Keratinocyte (primary cell): ENCODE measurements around the gene ATRNL1. TPM values are rescaled to one million over a fixed set of nuclear protein-coding genes. Genes with fewer than 3 reads are reported as not detected.

Experiments
- DNase-seq: peaks from one replicate; pipeline ENCODE4 v3.0.0-alpha.2; 2011; ENCODE audit warnings: low read depth, missing footprints, low spot score
- FAIRE-seq: peaks from 2 replicates; lab custom pipeline; 2011; peaks lifted over from hg19 to GRCh38; lab: Jason Lieb, UNC
- H2AFZ ChIP-seq: 2 replicates; pipeline ENCODE4 v1.6.0; 2012; ENCODE audit warnings: low read length, control low read depth, inconsistent platforms; ENCODE audit not compliant: control insufficient read depth
- H3K27ac ChIP-seq: 2 replicates; pipeline ENCODE4 v1.5.1; 2011; ENCODE audit warnings: low read length; ENCODE audit not compliant: control insufficient read depth, insufficient read depth
- H3K27me3 ChIP-seq: 3 replicates; pipeline ENCODE4 v1.6.0; 2011; ENCODE audit warnings: low read length; ENCODE audit not compliant: control insufficient read depth, insufficient read depth; ENCODE audit errors: extremely low read depth
- H3K36me3 ChIP-seq, 2 experiments: 2 replicates in 1 of 2; 3 replicates in 1 of 2; pipeline ENCODE4 v1.5.1; 2011; ENCODE audit warnings: low read length in 2 of 2, mild to moderate bottlenecking in 1 of 2; ENCODE audit not compliant: control insufficient read depth in 2 of 2, insufficient read depth in 2 of 2; ENCODE audit errors: extremely low read depth in 1 of 2
- H3K4me1 ChIP-seq: 3 replicates; pipeline ENCODE4 v1.5.1; 2011; ENCODE audit warnings: low read length; ENCODE audit not compliant: control insufficient read depth, insufficient read depth; ENCODE audit errors: extremely low read depth
- H3K4me2 ChIP-seq: 3 replicates; pipeline ENCODE4 v1.6.0; 2011; ENCODE audit warnings: low read depth, low read length; ENCODE audit not compliant: control insufficient read depth, insufficient read depth; ENCODE audit errors: extremely low read depth
- H3K4me3 ChIP-seq, 3 experiments: fragments of 200-600 bp in 1 of 3; sonication (generic) in 1 of 3; 2 replicates in 2 of 3; 3 replicates in 1 of 3; pipeline ENCODE4 v1.5.1; 2011 to 2016; ENCODE audit warnings: low read length in 3 of 3, mild to moderate bottlenecking in 3 of 3, control low read depth in 2 of 3, inconsistent platforms in 1 of 3, low read depth in 1 of 3, mixed read lengths in 1 of 3, mixed run types in 1 of 3, moderate library complexity in 1 of 3; ENCODE audit not compliant: control insufficient read depth in 2 of 3, insufficient read depth in 2 of 3; ENCODE audit errors: extremely low read depth in 1 of 3
- H3K79me2 ChIP-seq: 2 replicates; pipeline ENCODE4 v1.6.0; 2012; ENCODE audit warnings: low read length; ENCODE audit not compliant: control insufficient read depth, insufficient read depth
- H3K9ac ChIP-seq: 3 replicates; pipeline ENCODE4 v1.6.0; 2011; ENCODE audit warnings: low read length; ENCODE audit not compliant: control insufficient read depth, insufficient read depth; ENCODE audit errors: extremely low read depth
- H3K9me1 ChIP-seq: 3 replicates; pipeline ENCODE4 v1.6.0; 2011; ENCODE audit warnings: low read length; ENCODE audit not compliant: control insufficient read depth, insufficient read depth; ENCODE audit errors: extremely low read depth
- H3K9me3 ChIP-seq: 2 replicates; pipeline ENCODE4 v1.5.1; 2012; ENCODE audit warnings: low read depth, low read length; ENCODE audit not compliant: control insufficient read depth
- H4K20me1 ChIP-seq: 3 replicates; pipeline ENCODE4 v1.6.0; 2011; ENCODE audit warnings: low read length; ENCODE audit not compliant: control insufficient read depth, insufficient read depth; ENCODE audit errors: extremely low read depth
- EZH2 ChIP-seq: IDR thresholded peaks from one replicate; pipeline ENCODE4 v1.6.1; 2012; ENCODE audit warnings: inconsistent platforms, mild to moderate bottlenecking, low read length, moderate library complexity
- dilution Hi-C: fragments of 300-500 bp; cut with MboI; formaldehyde crosslinking; loops from one replicate; pipeline ENCODE4 v1.7.0; 2020; ENCODE audit warnings: low sequenced_read_pairs; ENCODE audit not compliant: extremely low pct_ligation_motif_present
- polyA plus RNA-seq, 5 experiments: library from polyadenylated mRNA; depleted of rRNA in 3 of 5; stranded (reverse) in 3 of 5; stranded (forward) in 1 of 5; unstranded in 1 of 5; fragments of >200 nt; gene quantifications; 1 replicate in 1 of 5; 2 replicates in 3 of 5; 3 replicates in 1 of 5; pipeline versions ENCODE4 v1.2.1 to v1.2.3, GENCODE V29; 2011 to 2012; ENCODE audit warnings: missing spikeins in 2 of 5, low read depth in 1 of 5, low replicate concordance in 1 of 5
- TF ChIP-seq, protein P1 (sequence below), 3 experiments: IDR thresholded peaks in 1 of 3; conservative IDR thresholded peaks in 1 of 3; optimal IDR thresholded peaks in 1 of 3; 2 replicates in 2 of 3; 3 replicates in 1 of 3; pipeline versions ENCODE3 to v1.5.1; 2011; ENCODE audit warnings: low read length in 3 of 3, mild to moderate bottlenecking in 3 of 3, moderate library complexity in 2 of 3, control low read depth in 1 of 3, inconsistent platforms in 1 of 3; ENCODE audit not compliant: insufficient read depth in 2 of 3; ENCODE audit errors: extremely low read depth in 1 of 3

ATRNL1 gene
- polyA plus RNA-seq, 1 donor (not counting 4 experiments of a cell fraction or from before 2014, with no cell fraction given): 0.07 TPM

DNA sequence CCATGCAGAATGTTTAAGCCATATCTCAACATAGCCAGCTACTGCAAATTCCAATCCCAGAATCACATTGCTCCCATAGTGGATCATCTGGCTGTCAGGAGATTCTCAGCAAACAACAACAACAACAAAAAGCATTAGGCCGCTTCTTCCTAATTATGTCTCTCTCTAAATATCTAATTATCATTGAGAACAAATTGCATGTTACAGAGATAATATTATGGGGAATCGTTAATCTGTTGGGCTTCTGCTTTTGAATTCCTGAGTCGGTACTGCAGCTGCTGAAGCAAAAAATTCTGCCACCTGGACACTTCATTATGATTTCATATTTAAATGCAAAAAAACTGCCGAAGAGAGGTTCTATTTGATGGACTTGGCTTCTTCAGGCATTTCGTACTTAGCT lies 791.2 kb downstream of the ATRNL1 start:
- dilution Hi-C loops: no loop called here
- H3K27ac ChIP-seq: no peak overlapping the region
- no peaks in the 10 kb centered on the region for H4K20me1 ChIP-seq
- H3K4me1 ChIP-seq: peaks cover 5% of the 10 kb centered on the region
- no peak overlapping the region for H3K4me3 ChIP-seq
- H3K9me1 ChIP-seq: no peaks in the 10 kb centered on the region
- no peaks in the 10 kb centered on the region for H3K36me3 ChIP-seq
- no peaks in the 10 kb centered on the region for H3K79me2 ChIP-seq
- no peak overlapping the region for H3K4me2 ChIP-seq
- H3K9ac ChIP-seq: no peak overlapping the region
- no peak for DNase-seq
- no peaks in the 10 kb centered on the region for H3K27me3 ChIP-seq
- no peak for TF ChIP-seq EZH2
- FAIRE-seq: no peak
- H3K9me3 ChIP-seq: no peaks in the 10 kb centered on the region
- H2AFZ ChIP-seq: no peak overlapping the region

DNA sequence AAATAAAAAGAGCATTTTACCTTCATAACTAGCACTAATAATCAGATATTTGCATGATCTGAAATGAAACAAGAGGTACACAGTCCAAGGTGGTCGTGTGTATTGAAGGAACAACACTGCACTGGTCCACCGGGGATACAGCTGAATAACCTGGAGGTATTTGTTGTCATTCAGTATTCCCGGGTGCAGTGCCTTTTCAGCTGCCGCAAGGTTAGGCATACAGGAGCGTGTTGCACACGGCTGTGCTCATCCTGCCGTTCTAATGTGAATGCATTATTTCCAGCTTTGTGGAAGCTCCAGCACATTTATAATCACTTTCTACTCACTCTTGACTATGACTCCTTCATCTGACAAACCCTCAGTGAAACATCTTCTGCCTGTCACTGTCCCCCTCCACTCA lies 802.0 kb downstream of the ATRNL1 start:
- Histone ChIP-seq H3K27ac (no peak overlapping the region), H3K4me1 (no peaks in the 10 kb centered on the region), H3K9me3 (no peaks in the 10 kb centered on the region), H3K9me1 (no peaks in the 10 kb centered on the region), H3K36me3 (no peaks in the 10 kb centered on the region), H3K9ac (no peak overlapping the region), H3K27me3 (no peaks in the 10 kb centered on the region), H4K20me1 (no peaks in the 10 kb centered on the region), H2AFZ (no peak overlapping the region), H3K4me2 (no peak overlapping the region), H3K4me3 (no peak overlapping the region), H3K79me2 (no peaks in the 10 kb centered on the region)
- dilution Hi-C loops: no loop called here
- DNase-seq: no peak
- no peak for FAIRE-seq
- TF ChIP-seq, protein P1, sequence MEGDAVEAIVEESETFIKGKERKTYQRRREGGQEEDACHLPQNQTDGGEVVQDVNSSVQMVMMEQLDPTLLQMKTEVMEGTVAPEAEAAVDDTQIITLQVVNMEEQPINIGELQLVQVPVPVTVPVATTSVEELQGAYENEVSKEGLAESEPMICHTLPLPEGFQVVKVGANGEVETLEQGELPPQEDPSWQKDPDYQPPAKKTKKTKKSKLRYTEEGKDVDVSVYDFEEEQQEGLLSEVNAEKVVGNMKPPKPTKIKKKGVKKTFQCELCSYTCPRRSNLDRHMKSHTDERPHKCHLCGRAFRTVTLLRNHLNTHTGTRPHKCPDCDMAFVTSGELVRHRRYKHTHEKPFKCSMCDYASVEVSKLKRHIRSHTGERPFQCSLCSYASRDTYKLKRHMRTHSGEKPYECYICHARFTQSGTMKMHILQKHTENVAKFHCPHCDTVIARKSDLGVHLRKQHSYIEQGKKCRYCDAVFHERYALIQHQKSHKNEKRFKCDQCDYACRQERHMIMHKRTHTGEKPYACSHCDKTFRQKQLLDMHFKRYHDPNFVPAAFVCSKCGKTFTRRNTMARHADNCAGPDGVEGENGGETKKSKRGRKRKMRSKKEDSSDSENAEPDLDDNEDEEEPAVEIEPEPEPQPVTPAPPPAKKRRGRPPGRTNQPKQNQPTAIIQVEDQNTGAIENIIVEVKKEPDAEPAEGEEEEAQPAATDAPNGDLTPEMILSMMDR (optimal IDR thresholded peaks at IDR 0.05 in 1 of 3, IDR thresholded peaks at IDR 0.05 in 1 of 3, conservative IDR thresholded peaks at IDR 0.05 in 1 of 3; ENCODE audit: extremely low read depth in 1 of 3, insufficient read depth in 2 of 3, low read length in 3 of 3): no peak
- no peak for TF ChIP-seq EZH2

DNA sequence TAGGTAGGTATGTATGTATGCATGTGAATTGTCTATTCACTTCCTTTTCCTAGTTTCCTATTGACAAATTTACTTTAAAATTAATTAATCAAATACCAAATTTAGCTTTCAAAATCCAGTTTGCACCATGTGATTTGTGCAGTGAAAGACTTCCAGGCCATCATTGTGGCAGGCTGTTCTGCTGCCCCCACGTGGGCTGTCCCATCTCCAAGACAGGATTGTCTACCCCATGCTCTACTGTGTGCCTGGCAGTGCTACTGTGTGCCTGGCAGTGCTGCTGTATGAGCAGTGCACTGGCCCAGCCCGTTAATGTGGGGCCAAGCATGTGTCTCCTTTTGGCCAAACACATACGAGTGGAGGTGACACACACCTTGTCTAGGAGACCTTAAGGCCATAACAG lies 805.1 kb downstream of the ATRNL1 start:
- no peak for DNase-seq
- Histone ChIP-seq H3K79me2 (no peaks in the 10 kb centered on the region), H3K36me3 (no peaks in the 10 kb centered on the region), H3K4me2 (no peak overlapping the region), H3K9me1 (no peaks in the 10 kb centered on the region), H3K27ac (no peak overlapping the region), H3K9ac (no peak overlapping the region), H3K27me3 (no peaks in the 10 kb centered on the region), H3K4me1 (no peaks in the 10 kb centered on the region), H4K20me1 (no peaks in the 10 kb centered on the region), H2AFZ (no peak overlapping the region), H3K4me3 (no peak overlapping the region), H3K9me3 (no peaks in the 10 kb centered on the region)
- FAIRE-seq: no peak
- dilution Hi-C loops: no loop called here
- TF ChIP-seq, protein P1 (optimal IDR thresholded peaks at IDR 0.05 in 1 of 3, IDR thresholded peaks at IDR 0.05 in 1 of 3, conservative IDR thresholded peaks at IDR 0.05 in 1 of 3; ENCODE audit: extremely low read depth in 1 of 3, insufficient read depth in 2 of 3, low read length in 3 of 3): peak in 1 of 3 experiments; percentile 30
- no peak for TF ChIP-seq EZH2
